ENCODE data around the gene C5orf22. TPM values are rescaled to one million over a fixed set of nuclear protein-coding genes. Genes with fewer than 3 reads are reported as not detected.
"Not testable (repeated sequence)": the region's sequence is repeated elsewhere in the genome, so short reads cannot be mapped to it uniquely, and the experiment has no call there.

Gene C5orf22
- total RNA-seq, 1 donor from 2014 or later = 33.9 TPM

- no peak for DNase-seq (ENCODE audit: low read depth)
These were observed 21.8 kb downstream of the C5orf22 start for GRCh38 chr5:31553863-31554262.

GRCh38 chr5:31554552-31554951, 22.5 kb downstream of the C5orf22 start:
- no peak for DNase-seq (ENCODE audit: low read depth)

DNA sequence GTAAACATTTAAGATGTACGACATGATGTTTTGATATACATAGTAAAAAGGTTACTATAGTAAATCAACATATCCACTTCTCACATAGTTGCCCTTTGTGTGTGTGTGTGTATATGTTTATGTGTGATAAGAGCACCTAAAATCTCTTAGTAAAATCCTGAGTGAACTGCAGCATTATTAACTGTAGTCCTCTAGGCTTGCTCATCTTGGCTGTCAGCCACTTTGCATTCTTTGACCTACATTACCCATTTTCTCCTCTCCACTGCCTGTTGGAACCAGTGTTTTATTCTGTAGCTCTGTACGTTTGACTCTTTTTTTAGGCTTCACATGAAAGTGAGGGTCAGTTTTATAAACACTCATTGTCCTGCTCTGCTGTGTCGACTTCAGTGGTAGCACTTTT, 24.4 kb downstream of the C5orf22 start:
- DNase-seq (ENCODE audit: low read depth) = no peak

DNA sequence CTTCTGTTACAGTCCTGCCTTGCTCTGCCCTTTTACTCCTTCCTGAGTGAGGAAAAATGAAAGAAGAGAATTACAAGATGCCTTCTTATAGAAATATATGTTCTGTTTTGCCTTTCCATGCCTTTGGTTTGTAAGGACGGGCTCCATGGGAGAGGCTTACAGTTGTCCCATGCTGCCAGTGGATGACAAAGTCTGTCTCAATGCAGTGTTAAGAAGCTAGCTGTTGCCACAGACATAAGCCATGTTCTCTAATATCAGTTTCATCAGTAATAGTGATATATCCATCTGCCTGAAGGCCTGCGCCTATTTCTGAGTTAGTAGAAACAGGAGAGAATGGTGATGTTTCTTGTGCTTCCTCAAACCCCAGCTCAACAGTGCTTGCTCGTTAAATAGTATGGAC, 27.8 kb downstream of the C5orf22 start:
- DNase-seq (ENCODE audit: low read depth) = no peak

DNA sequence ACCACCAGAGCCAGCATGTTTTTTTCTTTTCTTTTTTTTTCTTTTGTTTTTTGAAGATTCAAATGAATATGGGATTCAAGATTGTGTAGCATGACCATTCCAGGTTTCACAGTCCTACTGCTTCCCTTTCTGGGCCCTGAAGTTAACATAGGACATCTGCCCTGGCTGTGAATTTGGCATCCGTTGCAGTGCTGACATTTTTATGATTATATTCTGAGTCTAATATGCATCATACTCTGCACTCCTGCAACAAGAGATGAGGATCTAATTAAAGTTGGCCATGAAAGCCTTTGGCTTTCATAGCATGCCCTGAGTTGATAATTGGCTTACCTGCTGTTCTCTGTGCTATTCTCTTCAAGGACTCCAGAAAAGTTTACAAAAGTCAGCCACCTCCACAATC, 29.8 kb downstream of the C5orf22 start:
- no peak for DNase-seq (ENCODE audit: low read depth)

- DNase-seq (ENCODE audit: low read depth) = no peak
These were observed 31.1 kb downstream of the C5orf22 start for GRCh38 chr5:31563216-31563615.

DNA sequence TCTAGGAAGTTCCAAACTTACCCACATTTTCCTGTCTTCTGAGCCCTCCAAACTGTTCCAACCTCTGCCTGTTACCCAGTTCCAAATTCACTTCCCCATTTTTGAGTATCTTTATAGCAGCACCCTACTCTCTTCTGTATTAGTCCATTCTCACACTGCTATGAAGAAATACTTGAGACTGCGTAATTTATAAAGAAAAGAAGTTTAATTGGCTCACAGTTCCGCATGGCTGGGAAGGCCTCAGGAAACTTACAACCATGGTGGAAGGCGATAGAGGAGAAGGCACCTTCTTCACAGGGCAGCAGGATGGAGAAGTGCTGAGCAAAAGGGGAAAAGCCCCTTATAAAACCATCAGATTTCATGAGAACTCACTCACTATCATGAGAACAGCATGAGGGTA, 34.3 kb downstream of the C5orf22 start:
- DNase-seq (ENCODE audit: low read depth) = not testable (repeated sequence)

DNA sequence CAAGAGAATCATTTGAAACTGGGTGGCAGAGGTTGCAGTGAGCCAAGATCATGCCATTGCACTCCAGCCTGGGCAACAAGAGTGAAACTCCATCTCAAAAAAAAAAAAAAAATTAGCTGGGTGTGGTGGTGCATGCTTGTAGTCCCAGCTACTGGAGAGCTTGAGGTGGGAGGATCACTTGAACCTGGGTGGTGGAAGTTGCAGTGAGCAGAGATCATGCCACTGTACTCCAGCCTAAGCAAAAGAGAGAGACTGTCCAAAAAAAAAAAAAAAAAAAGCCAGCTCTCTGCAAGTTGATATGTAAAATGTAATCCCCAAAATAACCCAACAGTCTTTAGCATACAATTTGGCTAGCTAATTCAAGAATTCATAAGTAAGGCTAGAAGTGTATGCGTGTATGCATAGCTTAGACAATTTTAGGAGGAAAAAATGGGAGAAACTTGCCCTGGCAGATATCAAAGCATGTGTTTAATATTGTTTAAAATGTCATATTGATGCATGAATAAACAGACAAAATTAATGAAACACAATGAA, 36.3 kb downstream of the C5orf22 start:
- DNase-seq (ENCODE audit: low read depth) = no peak

DNA sequence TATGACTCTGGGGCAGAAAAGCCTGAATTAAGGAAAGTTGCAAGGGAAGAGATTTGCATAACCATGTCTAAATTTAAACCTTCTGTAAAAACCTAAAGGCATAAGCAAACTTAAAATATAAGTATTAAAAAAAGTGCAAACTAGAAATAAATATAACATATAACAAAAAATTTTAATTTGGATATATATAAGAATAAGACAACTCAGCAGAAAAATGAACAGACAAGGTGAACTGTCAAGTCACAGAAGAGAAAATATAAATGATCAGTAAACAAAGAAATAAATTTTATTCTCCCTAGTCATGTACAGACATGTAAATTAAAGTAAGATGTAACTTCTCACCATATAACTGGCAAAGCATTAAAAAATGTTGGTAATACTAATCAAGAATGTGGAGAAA, 37.0 kb downstream of the C5orf22 start:
- DNase-seq (ENCODE audit: low read depth) = no peak

GRCh38 chr5:31573494-31574142, 41.5 kb downstream of the C5orf22 start:
- DNase-seq (ENCODE audit: low read depth) = no peak

DNA sequence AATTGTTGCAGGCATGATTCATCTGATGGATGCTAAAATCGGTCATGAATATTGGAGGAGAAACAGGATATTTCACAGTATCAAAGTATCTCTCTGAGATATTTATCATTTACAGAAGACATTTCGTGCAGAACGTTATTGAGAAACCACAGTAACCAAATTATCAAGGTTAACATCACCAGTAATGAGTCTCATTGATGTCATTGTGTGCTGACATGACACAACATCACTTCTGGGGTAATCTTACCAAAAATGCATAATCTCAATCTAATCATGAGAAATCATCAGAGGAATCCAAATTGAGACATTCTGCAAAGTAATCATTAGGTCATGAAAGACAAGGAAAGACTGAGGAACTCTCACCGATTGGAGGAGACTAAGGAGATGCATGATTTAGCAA, 42.7 kb downstream of the C5orf22 start:
- DNase-seq (ENCODE audit: low read depth) = no peak

DNA sequence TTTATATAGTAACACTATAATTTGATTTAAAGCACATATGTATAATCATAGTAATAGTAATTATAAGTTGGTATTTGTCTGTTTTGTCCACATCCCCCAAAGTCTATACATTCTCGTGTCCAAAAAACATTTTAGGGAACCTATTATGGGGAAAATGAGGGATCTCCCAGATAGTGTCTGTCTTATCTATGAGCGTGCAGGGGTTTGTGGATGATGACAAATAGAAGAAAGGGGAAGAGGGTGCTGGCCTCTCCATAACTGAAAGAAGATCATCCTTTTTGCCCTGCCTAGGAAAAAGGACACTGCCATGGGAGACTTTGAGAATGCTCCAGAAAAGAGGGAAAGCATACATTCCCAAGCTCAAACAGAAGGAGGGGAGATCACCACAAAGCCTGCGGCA, 45.3 kb downstream of the C5orf22 start:
- no peak for DNase-seq (ENCODE audit: low read depth)

GRCh38 chr5:31579558-31579957, 47.5 kb downstream of the C5orf22 start:
- DNase-seq (ENCODE audit: low read depth) = no peak

DNA sequence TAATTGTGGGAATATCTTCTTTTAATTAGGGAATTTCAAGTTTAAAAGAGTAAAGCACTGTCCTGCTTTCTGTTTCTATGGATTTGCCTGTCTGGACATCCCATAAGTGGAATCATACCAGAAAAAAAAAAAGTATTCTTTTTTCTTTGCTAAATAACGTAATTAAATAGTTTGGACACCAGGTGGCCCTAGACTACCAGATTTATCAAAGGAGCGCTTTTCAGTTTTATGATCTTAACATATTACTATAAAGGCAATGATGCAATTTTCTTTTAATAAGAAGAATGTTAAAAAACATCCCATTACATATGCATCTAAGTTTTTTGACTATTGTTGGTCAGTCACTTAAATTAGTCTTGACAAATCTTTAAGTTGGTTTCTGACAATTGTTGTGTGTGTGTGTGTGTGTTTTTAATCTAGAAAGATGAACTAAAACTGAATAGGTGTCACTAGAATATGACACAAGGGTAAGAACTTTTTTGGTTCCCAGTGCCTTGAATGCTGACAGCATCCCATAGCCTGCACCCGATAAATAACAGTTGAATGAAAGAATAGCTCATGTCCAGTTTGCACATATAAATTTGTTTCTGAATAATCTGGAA, 49.5 kb downstream of the C5orf22 start:
- DNase-seq (ENCODE audit: low read depth) = peak; percentile 50

- DNase-seq (ENCODE audit: low read depth) = no peak
These were observed 51.0 kb downstream of the C5orf22 start for GRCh38 chr5:31583129-31583528.

DNA sequence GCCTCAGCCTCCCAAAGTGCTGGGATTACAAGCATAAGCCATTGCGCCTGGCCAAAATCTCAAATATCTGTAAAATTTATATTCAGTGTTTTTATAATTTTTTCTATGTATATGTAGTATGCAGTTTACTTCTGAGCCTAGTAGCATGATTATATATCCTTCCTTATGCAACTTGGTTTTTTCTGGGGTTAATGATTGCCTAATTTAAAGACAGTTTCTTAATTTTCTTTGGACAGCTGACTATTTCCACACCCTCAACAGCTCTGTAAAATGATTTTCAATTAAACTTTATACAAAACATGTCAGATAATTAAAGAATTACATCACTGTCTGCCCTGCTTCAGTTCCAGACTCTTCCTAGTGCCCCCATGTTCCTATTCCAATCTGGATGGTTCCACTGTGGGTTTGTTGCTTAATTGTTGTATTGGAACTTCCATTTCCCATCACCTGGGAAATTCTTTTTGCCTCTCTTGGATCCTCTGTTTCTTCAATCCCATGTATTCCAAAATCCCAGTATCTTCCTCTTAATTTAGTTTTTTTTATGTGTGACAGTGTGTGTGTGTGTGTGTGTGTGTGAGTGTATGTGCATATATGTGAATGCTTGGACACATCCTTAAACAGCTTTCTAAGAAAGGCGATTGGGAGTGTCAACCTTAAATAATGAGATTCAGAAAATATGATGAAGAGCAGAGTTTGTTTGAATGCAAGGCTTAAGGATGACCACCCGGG, 53.2 kb downstream of the C5orf22 start:
- DNase-seq (ENCODE audit: low read depth) = no peak

DNA sequence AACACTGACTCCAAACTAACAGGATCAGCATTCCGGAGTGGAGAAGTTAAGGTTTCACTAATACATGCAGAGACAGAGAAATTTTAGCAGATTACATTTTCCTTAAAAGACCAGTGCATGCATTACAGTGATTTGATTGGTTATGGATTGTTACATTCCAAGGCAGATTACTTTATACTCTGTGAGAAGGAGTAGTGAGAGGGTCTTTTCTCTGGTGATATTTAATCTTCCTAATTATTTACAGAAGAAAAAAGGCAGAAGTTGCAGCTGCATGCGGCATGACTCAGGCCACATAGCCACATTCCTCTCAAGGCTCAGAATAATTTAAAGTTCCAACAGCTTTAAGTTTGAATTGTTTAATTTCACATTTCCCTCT, 53.8 kb downstream of the C5orf22 start:
- DNase-seq (ENCODE audit: low read depth) = peak; percentile 6

DNA sequence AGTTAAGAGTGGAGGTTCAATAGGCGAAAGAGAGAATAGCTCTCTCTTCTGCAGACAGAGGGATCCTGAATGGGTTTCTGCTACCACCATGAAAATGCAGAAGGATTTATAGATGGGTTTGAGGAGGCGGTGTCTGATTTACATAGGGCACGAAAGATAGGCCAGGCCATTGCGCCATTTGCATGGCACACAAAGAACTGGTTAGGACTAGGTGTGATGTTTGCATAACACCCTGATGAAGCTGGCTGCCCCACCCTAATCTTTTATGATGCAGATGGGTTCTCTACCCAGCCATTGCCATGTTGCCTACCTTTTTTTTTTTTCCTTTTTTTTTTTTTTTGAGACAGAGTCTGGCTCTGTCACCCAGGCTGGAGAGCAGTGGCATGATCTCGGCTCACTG, 55.4 kb downstream of the C5orf22 start:
- DNase-seq (ENCODE audit: low read depth) = no peak

DNA sequence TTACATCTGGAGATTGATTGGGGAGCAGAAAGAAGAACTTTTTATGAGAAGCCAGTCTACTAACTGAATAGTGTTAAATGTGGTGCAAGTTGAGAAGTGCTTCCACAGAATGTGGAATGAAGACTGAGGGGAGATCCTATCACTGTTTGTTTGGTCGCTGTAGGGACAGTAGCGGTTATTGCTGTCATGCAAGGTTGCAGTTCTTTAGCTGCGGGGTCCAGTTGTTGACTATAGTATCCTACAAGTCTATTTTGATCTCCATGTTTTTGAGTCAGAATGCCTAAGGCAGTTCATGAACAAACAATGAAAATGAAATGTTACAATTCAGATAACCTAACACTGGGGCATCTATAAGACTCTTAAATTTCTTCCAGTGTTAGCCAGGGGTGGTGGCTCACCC, 61.6 kb downstream of the C5orf22 start:
- DNase-seq (ENCODE audit: low read depth) = no peak

GRCh38 chr5:31596354-31596753, 64.3 kb downstream of the C5orf22 start:
- no peak for DNase-seq (ENCODE audit: low read depth)

DNA sequence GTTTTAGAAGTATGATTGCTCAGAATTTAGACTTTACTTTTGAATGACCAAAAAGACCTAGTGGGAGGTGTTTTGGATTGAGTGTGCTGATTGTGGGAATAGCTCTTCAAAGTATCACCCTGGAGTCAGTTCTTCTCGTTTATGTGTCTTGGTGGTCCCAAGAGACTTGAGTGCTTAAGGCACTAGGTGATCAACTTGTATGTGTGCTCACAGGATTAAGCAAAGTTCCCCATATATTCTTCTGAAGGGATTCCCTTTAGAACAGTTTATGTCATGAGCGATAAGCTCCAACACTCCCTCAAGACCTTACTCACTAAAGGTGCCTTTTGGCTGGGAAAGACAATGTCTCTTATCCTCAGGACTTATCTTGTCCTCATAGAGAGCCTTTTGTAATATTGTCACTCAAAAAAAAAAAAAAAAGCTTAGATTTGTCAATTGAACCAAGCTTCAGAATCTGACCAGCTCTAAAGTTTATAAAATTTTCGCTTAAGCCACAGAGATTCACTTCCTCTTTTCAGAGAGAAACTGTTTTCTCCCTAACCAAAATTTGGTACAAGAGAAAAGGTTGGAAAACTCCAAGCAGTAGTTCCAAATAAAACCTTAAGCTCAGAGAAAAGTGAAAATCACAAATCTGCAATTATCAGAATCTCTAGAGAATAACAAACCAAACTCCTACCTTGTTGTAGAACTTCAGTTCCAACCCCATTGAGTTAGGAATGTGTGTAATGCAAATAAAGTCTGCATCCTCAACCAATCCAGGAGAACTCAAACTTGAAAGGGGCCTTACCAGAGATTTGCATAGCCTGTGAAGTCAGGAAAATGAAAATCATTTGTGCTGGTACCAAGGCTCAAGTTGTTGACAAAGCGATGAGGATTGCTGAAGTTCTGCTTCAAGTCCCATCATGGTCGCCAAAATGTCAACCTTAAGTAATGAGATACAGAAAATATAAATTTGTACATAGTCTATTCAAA, 66.8 kb downstream of the C5orf22 start:
- no peak for DNase-seq (ENCODE audit: low read depth)

DNA sequence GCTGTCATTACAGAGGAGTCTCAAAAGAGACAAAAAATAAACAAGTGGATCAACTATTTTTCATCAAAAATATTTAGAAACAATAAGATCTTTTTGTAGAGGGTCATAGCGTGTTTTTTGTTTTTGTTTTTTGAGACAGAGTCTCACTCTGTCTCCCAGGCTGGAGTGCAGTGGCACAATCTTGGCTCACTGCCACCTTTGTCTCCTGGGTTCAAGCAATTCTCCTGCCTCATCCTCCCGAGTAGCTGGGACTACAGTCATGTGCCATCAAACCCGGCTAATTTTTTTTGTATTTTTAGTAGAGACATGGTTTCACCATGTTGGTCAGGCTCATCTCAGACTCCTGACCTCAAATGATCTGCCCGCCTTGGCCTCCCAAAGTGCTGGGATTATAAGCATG, 70.2 kb downstream of the C5orf22 start:
- not testable (repeated sequence) for DNase-seq (ENCODE audit: low read depth)

Data from renal cortical epithelial cell (primary cell).